PC-3 (cell line): ENCODE data around the gene SHISA6.

Experiments used
- CTCF ChIP-seq: fragments of 300-600 bp; sonication (generic); conservative IDR thresholded peaks from 2 replicates; pipeline ENCODE4 v1.5.1; 2017; ENCODE audit warnings: antibody characterized with exemption, low read depth, mild to moderate bottlenecking, low read length
- EZH2 ChIP-seq: fragments of 300-600 bp; sonication (generic); IDR thresholded peaks from one replicate; pipeline ENCODE4 v1.6.1; 2017; ENCODE audit warnings: antibody characterized with exemption, mild to moderate bottlenecking, low read length; ENCODE audit not compliant: unreplicated experiment

GRCh38 chr17:11245187-11245586 lies 4.2 kb downstream of the SHISA6 start:
- TF ChIP-seq CTCF (no peak), EZH2 (no peak)
